Measurements from ENCODE around the gene OTOGL.

DNA sequence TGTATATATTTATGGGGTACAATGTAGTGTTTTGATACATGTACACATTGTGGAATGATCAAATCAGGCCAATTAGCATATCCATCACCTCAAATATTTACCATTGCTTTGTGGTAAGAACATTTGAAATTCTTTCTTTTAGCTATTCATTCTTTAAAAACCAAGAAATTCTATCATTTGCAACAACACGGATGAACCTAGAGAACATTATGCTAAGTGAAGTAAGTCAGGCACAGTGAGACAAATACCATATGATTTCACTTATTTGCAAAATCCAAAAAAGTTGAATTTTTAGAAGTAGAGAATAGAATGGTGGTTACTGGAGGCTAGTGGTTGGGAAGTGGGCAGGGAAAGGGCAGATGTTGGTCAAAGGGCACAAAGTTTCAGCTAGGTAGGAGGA is 215.4 kb downstream of the OTOGL start:
- TF ChIP-seq EZH2 (IDR thresholded peaks at IDR 0.05; ENCODE audit: low read depth) = no peak
- TF ChIP-seq, protein P1, sequence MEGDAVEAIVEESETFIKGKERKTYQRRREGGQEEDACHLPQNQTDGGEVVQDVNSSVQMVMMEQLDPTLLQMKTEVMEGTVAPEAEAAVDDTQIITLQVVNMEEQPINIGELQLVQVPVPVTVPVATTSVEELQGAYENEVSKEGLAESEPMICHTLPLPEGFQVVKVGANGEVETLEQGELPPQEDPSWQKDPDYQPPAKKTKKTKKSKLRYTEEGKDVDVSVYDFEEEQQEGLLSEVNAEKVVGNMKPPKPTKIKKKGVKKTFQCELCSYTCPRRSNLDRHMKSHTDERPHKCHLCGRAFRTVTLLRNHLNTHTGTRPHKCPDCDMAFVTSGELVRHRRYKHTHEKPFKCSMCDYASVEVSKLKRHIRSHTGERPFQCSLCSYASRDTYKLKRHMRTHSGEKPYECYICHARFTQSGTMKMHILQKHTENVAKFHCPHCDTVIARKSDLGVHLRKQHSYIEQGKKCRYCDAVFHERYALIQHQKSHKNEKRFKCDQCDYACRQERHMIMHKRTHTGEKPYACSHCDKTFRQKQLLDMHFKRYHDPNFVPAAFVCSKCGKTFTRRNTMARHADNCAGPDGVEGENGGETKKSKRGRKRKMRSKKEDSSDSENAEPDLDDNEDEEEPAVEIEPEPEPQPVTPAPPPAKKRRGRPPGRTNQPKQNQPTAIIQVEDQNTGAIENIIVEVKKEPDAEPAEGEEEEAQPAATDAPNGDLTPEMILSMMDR (conservative IDR thresholded peaks at IDR 0.05) = no peak
